Stimulated activated CD4-positive, alpha-beta T cell treated with anti-CD3 and anti-CD28 coated beads, Interleukin-12 subunit alpha, Interleukin-12 subunit beta, amount 100 ng/mL, for 48 hours (primary cell): Measurements from ENCODE around the gene RAB8B.
A peak's percentile ranks its signal among the peaks of the same experiment; 100 is the strongest.

ENCODE experiments used
- DNase-seq, 3 donors: peaks; one replicate each; pipeline ENCODE4 v3.0.0-alpha.2; 2020; ENCODE audit warnings: low read depth in 2 of 3, low spot score in 1 of 3

Gene RAB8B

GRCh38 chr15:63181648-63182047, 7.8 kb upstream of the RAB8B start:
- DNase-seq = no peak

GRCh38 chr15:63185206-63185605, 4.2 kb upstream of the RAB8B start:
- DNase-seq = no peak

GRCh38 chr15:63186065-63186464, 3.3 kb upstream of the RAB8B start:
- DNase-seq = no peak

- no peak for DNase-seq
These were observed 1.7 kb upstream of the RAB8B start for GRCh38 chr15:63187589-63188226.

GRCh38 chr15:63188247-63188925, 1.0 kb upstream of the RAB8B start:
- no peak for DNase-seq

GRCh38 chr15:63189941-63190768, 749 bp downstream of the RAB8B start:
- no peak for DNase-seq

GRCh38 chr15:63190769-63191649, 1.6 kb downstream of the RAB8B start:
- no peak for DNase-seq

GRCh38 chr15:63191895-63192618, 2.7 kb downstream of the RAB8B start:
- DNase-seq = peak in 1 of 3 donors; percentile 53

- DNase-seq = no peak
These were observed 3.3 kb downstream of the RAB8B start for GRCh38 chr15:63192619-63193206.

- no peak for DNase-seq
These were observed 4.9 kb downstream of the RAB8B start for GRCh38 chr15:63194302-63194701.

- DNase-seq = no peak
These were observed 5.6 kb downstream of the RAB8B start for GRCh38 chr15:63194880-63195568.

- no peak for DNase-seq
These were observed 6.2 kb downstream of the RAB8B start for GRCh38 chr15:63195569-63196015.

- no peak for DNase-seq
These were observed 7.4 kb downstream of the RAB8B start for GRCh38 chr15:63196842-63197241.

- no peak for DNase-seq
These were observed 8.2 kb downstream of the RAB8B start for GRCh38 chr15:63197626-63198025.

- DNase-seq = no peak
These were observed 9.2 kb downstream of the RAB8B start for GRCh38 chr15:63198371-63199250.

- DNase-seq = no peak
These were observed 11.3 kb downstream of the RAB8B start for GRCh38 chr15:63200464-63201249.

GRCh38 chr15:63202861-63203260, 13.5 kb downstream of the RAB8B start:
- no peak for DNase-seq
